ENCODE data around the gene PBX3. TPM values are rescaled to one million over a fixed set of nuclear protein-coding genes. Genes with fewer than 3 reads are reported as not detected.
A peak's percentile ranks its signal among the peaks of the same experiment; 100 is the strongest.

The PBX3 gene
- total RNA-seq, 4 donors from 2014 or later: 14.1 to 31.1 (median 21.6) TPM

DNA sequence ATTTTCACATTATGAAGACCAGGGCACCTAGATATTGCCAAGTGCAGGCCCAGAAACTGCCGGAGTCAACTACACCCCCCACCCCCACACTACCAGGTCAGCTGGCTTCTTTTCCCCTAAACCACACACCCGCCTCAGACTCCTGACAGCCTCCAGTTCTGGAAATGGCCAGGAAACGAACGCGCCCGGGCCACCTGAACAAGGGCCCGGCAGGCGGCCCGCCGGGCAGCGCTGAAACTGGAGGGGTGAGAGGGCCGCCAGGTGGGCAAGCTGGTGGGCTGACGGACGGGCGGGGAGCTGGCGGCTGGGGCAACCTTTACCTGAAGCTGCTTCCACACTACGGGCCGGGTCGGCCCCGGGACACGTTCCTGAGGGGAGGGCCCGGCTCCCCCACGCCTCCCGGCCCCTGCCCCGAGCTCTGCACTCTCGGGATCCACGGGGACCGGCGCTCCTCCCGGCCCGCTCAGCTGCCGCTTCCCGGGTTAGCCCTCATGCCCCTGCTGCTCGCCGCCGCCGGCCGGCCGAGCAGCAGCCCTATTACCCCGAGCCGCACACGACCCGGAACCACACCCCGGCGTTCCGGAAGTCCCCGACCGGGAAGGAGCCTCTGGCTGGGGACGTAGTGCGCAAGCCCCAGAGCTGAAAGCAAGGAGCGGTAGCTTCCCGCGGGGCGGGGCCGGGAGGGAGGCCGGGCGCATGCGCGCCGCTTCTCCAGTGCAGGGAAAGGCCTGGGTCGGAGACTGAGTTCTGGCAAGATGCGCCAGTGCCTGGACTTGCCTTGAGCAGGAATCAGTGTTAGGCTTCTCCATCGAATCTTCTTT is 40.3 kb upstream of the PBX3 start, which contains the start of gene MAPKAP1:
Gene MAPKAP1 (minus strand): TSS at position 558 of the 821 bp plus-strand sequence. CDS start 34,634 bp downstream, outside the sequence.
- peak within 1 kb of the TSS; percentile 61 for H3K4me3 ChIP-seq (ENCODE audit: low read depth, poor library complexity, severe bottlenecking)
- no peak for TF ChIP-seq POLR2A (IDR thresholded peaks at IDR 0.05)
- TF ChIP-seq, protein P1, sequence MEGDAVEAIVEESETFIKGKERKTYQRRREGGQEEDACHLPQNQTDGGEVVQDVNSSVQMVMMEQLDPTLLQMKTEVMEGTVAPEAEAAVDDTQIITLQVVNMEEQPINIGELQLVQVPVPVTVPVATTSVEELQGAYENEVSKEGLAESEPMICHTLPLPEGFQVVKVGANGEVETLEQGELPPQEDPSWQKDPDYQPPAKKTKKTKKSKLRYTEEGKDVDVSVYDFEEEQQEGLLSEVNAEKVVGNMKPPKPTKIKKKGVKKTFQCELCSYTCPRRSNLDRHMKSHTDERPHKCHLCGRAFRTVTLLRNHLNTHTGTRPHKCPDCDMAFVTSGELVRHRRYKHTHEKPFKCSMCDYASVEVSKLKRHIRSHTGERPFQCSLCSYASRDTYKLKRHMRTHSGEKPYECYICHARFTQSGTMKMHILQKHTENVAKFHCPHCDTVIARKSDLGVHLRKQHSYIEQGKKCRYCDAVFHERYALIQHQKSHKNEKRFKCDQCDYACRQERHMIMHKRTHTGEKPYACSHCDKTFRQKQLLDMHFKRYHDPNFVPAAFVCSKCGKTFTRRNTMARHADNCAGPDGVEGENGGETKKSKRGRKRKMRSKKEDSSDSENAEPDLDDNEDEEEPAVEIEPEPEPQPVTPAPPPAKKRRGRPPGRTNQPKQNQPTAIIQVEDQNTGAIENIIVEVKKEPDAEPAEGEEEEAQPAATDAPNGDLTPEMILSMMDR (IDR thresholded peaks at IDR 0.05): no peak
- intact Hi-C loops (cut with DNase I; ENCODE audit: low total_unique reads): no loop called here
- WGBS, 2 donors: 1 to 2% methylated on average over 29 to 36 of the region's 63 CpGs
- DNase-seq (ENCODE audit: low spot score in 2 of 2): peak; percentile 94 to 99

DNA sequence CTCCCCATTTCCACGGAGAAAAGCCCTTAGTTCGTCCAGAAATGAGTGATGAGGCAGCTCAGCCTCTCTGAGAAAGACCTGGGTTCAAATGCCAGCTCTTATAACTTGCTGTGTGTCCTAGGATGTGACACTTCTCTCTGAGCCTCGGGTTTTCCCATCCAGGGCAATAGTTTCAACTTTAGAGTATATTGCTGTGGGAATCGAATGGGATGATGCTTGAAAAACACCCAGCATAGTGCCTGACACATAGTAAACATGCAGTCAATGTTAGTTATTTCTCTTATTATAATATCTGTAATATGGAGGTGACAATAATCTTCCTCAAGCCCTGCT is 39.7 kb upstream of the PBX3 start:
- DNase-seq (ENCODE audit: low spot score in 2 of 2): no peak
- 18 to 22% methylated on average over 4 of the region's 4 CpGs for WGBS, 2 donors
- intact Hi-C loops (cut with DNase I; ENCODE audit: low total_unique reads): no loop called here
- H3K4me3 ChIP-seq (ENCODE audit: low read depth, poor library complexity, severe bottlenecking): no peak overlapping the region
- TF ChIP-seq POLR2A (IDR thresholded peaks at IDR 0.05): no peak
- TF ChIP-seq, protein P1 (IDR thresholded peaks at IDR 0.05): no peak

DNA sequence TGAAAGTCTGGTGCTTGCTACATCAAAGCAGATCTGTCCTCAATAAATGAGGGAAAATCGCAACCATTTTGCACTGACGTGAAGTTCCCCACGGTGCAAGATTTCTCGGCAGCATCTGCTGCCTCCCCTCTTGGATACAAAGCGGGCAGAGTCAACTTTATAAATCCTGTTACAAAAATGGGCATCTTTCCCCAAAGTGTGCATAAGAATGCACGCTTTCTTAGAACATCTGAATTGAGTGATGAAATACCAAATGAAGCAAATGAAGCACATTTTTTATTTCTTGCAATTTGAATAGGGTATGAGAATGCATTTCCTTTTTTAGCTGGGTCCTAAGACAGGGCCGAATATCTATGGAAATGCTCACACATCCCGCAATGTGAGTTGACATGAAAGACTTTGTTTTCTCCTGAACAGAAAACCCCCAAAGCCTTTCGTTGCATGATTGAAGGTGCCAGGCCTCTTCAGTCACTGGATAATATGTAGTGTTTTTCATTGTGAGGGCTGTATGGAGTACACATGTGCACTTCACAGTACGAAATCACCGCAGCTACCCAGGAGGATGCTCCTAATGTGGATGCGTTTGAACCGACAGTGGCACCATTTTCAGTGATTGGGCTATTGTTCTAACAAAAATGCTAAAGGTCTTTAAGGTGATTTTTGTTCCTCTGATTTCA is 20.6 kb upstream of the PBX3 start:
- intact Hi-C loops (cut with DNase I; ENCODE audit: low total_unique reads): no loop called here
- DNase-seq (ENCODE audit: low spot score in 2 of 2): peak in 1 of 2 donors; percentile 7
- WGBS, 2 donors: 67 to 70% methylated on average over 13 of the region's 13 CpGs
- no peak overlapping the region for H3K4me3 ChIP-seq (ENCODE audit: low read depth, poor library complexity, severe bottlenecking)
- TF ChIP-seq POLR2A (IDR thresholded peaks at IDR 0.05): no peak

DNA sequence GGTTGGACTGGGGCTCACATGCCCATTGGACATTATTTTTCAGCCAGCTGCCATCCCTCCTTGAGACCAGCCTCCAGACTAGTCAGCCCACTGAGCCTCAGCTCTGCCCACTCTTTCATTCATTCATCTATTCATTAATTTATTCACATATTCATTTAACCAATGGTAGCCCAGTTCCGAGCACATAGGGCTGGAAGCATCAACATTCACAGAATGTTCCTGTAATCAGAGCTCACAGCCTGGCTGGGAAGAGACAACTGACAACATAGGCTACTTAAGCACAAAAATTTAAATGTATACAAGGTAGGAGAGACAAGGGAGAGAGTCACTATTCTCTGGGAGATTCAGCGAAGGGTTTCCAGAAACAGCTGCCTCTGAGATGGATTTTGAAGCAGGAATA is 17.0 kb upstream of the PBX3 start:
- DNase-seq (ENCODE audit: low spot score in 2 of 2): peak in 1 of 2 donors; percentile 42
- WGBS, 2 donors: 87 to 96% methylated on average over 2 of the region's 2 CpGs
- H3K4me3 ChIP-seq (ENCODE audit: low read depth, poor library complexity, severe bottlenecking): no peak overlapping the region
- intact Hi-C loops (cut with DNase I; ENCODE audit: low total_unique reads): no loop called here
- TF ChIP-seq, protein P1 (IDR thresholded peaks at IDR 0.05): no peak
- TF ChIP-seq POLR2A (IDR thresholded peaks at IDR 0.05): no peak

DNA sequence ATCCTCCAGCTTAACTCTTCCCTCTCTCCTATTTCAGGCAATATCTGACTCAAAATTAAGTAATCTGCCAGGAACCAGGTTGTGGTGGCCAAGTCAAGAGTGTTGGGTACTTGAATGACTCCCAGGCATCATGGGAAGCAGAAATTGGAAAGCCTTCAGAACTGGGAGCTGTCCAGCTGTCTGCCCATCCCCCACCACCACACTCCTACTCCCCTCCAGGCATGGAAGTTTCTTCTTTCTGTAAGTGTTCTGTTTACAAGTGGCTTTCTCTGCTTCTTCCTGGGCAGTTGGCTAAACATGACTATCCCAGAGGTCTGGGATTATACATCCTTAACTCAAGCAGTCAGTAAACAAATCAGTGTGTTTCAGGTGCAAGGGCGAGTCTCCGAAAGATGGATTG is 14.6 kb upstream of the PBX3 start:
- intact Hi-C loops (cut with DNase I; ENCODE audit: low total_unique reads): no loop called here
- peak in 1 of 2 donors; percentile 65 for DNase-seq (ENCODE audit: low spot score in 2 of 2)
- TF ChIP-seq, protein P1 (IDR thresholded peaks at IDR 0.05): no peak
- no peak for TF ChIP-seq POLR2A (IDR thresholded peaks at IDR 0.05)

DNA sequence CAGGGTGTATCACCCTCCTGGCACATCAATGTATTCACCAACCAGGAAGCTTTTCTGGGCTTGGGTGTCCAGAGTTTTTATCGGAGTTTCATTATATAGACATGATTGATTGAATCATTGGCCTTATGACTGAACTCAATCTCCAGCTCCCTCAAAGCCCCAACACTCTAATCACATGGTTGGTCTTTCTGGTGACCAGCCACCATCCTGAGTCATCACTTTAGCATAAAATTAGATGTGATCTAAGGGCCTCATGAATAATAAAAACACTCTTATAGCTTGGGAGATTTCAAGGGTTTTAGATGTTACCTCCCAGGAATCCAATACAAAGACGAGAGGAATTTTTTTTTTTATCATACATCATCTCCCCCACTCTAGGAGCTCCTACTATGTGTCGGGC is 7.7 kb upstream of the PBX3 start:
- 89 to 91% methylated on average over 3 of the region's 3 CpGs for WGBS, 2 donors

More for the DNA sequence above, 14.6 kb upstream of the PBX3 start:
- 88 to 100% methylated on average over 2 of the region's 2 CpGs for WGBS, 2 donors
- H3K4me3 ChIP-seq (ENCODE audit: low read depth, poor library complexity, severe bottlenecking): no peak overlapping the region

More for the DNA sequence above, 7.7 kb upstream of the PBX3 start:
- TF ChIP-seq, protein P1 (IDR thresholded peaks at IDR 0.05): no peak
- no peak for TF ChIP-seq POLR2A (IDR thresholded peaks at IDR 0.05)
- peak in 1 of 2 donors; percentile 18 for DNase-seq (ENCODE audit: low spot score in 2 of 2)
- intact Hi-C loops (cut with DNase I; ENCODE audit: low total_unique reads): no loop called here
- no peak overlapping the region for H3K4me3 ChIP-seq (ENCODE audit: low read depth, poor library complexity, severe bottlenecking)

Measured in lower leg skin (tissue), 4 donors.